ENCODE results near the gene PRKAG2. TPM values are rescaled to one million over a fixed set of nuclear protein-coding genes. Genes with fewer than 3 reads are reported as not detected.

The PRKAG2 gene
- total RNA-seq, 2 experiments from 2014 or later, result 39.3 to 42.3 TPM

DNA sequence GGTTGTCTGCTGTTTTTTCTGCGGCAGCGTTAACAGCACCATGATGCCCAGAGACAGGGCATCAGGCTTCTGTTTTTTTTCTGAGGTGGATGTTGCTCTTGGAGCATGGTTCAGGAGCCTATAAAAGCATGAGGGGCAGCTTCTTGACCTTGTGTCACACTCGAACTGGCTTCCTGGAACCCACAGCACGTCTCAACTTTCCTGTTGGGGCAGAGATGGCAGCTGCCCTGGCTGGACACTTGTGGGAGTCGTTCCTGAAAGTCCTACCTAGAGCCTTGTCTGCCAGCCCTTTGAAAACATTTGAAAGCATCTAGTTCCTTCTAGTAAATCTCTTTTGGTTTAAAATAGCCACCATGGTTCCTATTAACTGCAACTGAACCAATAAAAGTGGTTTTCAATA, 28.9 kb upstream of the PRKAG2 start:
- Histone ChIP-seq H3K9me3 (ENCODE audit: control insufficient read depth in 1 of 2, insufficient read depth in 1 of 2, low read length in 2 of 2) (no peaks in the 10 kb centered on the region), H3K4me3 (ENCODE audit: low read length) (no peak overlapping the region), H3K27ac (ENCODE audit: low read depth in 1 of 2, low read length in 2 of 2) (no peak overlapping the region), H3K27me3 (ENCODE audit: control insufficient read depth in 1 of 2, insufficient read depth in 2 of 2, low read length in 2 of 2) (peaks cover 0 to 3% of the 10 kb centered on the region in 2 experiments), H3K36me3 (ENCODE audit: insufficient read depth, low read length) (no peaks in the 10 kb centered on the region), H3K4me1 (ENCODE audit: insufficient read depth, low read length) (no peaks in the 10 kb centered on the region)
- TF ChIP-seq CTCF (IDR thresholded peaks at IDR 0.05), result no peak
- intact Hi-C loops (cut with DNase I, micrococcal nuclease), result no loop called here
- Mint-ChIP-seq H3K4me3 (no peak overlapping the region), H3K9me3 (no peaks in the 10 kb centered on the region), H3K27ac (no peak overlapping the region), H3K4me1 (ENCODE audit: low read depth) (no peaks in the 10 kb centered on the region), H3K27me3 (peaks cover 38% of the 10 kb centered on the region), H3K36me3 (ENCODE audit: low read depth) (no peaks in the 10 kb centered on the region)
- DNase-seq, result no peak
- ChIA-PET POLR2A (no interaction called here), CTCF (no interaction called here)
- no peak for ATAC-seq (ENCODE audit: poor library complexity)

DNA sequence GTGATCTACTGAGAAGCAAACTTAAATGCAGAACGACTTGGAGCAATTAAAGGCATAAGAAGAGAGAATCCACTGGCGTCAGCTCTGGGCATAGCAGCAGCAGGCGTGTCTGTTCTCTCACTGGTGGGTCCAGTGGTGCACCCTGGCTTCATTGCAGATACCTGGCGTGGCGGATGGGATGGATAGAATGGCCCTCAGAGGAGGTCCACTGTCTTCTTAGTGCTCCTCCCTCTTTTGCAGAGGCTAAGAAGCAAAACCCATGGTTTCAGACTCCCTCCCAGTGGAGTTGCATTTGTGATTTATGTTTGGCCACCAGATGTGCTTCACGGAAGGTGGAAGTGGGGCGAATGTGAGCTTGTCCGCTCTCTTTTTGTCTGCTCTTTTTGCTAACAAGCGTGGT, 28.4 kb upstream of the PRKAG2 start:
- Mint-ChIP-seq H3K36me3 (ENCODE audit: low read depth) (no peaks in the 10 kb centered on the region), H3K4me3 (no peak overlapping the region), H3K27me3 (peaks cover 42% of the 10 kb centered on the region), H3K4me1 (ENCODE audit: low read depth) (no peaks in the 10 kb centered on the region), H3K9me3 (no peaks in the 10 kb centered on the region), H3K27ac (no peak overlapping the region)
- Histone ChIP-seq H3K27ac (ENCODE audit: low read depth in 1 of 2, low read length in 2 of 2) (no peak overlapping the region), H3K4me3 (ENCODE audit: low read length) (no peak overlapping the region), H3K36me3 (ENCODE audit: insufficient read depth, low read length) (no peaks in the 10 kb centered on the region), H3K4me1 (ENCODE audit: insufficient read depth, low read length) (no peaks in the 10 kb centered on the region), H3K27me3 (ENCODE audit: control insufficient read depth in 1 of 2, insufficient read depth in 2 of 2, low read length in 2 of 2) (peaks cover 0 to 3% of the 10 kb centered on the region in 2 experiments), H3K9me3 (ENCODE audit: control insufficient read depth in 1 of 2, insufficient read depth in 1 of 2, low read length in 2 of 2) (no peaks in the 10 kb centered on the region)
- ChIA-PET POLR2A (no interaction called here), CTCF (no interaction called here)
- intact Hi-C loops (cut with DNase I, micrococcal nuclease), result no loop called here
- no peak for ATAC-seq (ENCODE audit: poor library complexity)
- TF ChIP-seq CTCF (IDR thresholded peaks at IDR 0.05), result no peak
- DNase-seq, result no peak

- Histone ChIP-seq H3K36me3 (ENCODE audit: insufficient read depth, low read length) (no peaks in the 10 kb centered on the region), H3K9me3 (ENCODE audit: control insufficient read depth in 1 of 2, insufficient read depth in 1 of 2, low read length in 2 of 2) (no peaks in the 10 kb centered on the region), H3K27ac (ENCODE audit: low read depth in 1 of 2, low read length in 2 of 2) (no peak overlapping the region), H3K4me3 (ENCODE audit: low read length) (no peak overlapping the region), H3K4me1 (ENCODE audit: insufficient read depth, low read length) (no peaks in the 10 kb centered on the region), H3K27me3 (ENCODE audit: control insufficient read depth in 1 of 2, insufficient read depth in 2 of 2, low read length in 2 of 2) (peaks cover 4 to 9% of the 10 kb centered on the region in 2 experiments)
- Mint-ChIP-seq H3K4me3 (no peak overlapping the region), H3K9me3 (no peaks in the 10 kb centered on the region), H3K27ac (no peak overlapping the region), H3K27me3 (peaks cover 53% of the 10 kb centered on the region), H3K36me3 (ENCODE audit: low read depth) (no peaks in the 10 kb centered on the region), H3K4me1 (ENCODE audit: low read depth) (no peaks in the 10 kb centered on the region)
- ChIA-PET POLR2A (no interaction called here), CTCF (no interaction called here)
- TF ChIP-seq CTCF (IDR thresholded peaks at IDR 0.05), result no peak
- ATAC-seq (ENCODE audit: poor library complexity), result no peak
- no peak for DNase-seq
- intact Hi-C loops (cut with DNase I, micrococcal nuclease), result no loop called here
Measured at GRCh38 chr7:151904270-151904669, 27.4 kb upstream of the PRKAG2 start.
